NCI-H128 (cell line): Measurements from ENCODE around the gene EIF2S2.
A peak's percentile ranks its signal among the peaks of the same experiment; 100 is the strongest.

Experiments
- DNase-seq: peaks from one replicate; lab custom pipeline; 2025; ENCODE audit not compliant: unreplicated experiment; lab: John Stamatoyannopoulos, UW

The EIF2S2 gene

GRCh38 chr20:34090645-34091044, 21.4 kb downstream of the EIF2S2 start:
- no peak for DNase-seq

- DNase-seq, result no peak
Measured at GRCh38 chr20:34089655-34090345, 22.2 kb downstream of the EIF2S2 start.

- DNase-seq, result no peak
Measured at GRCh38 chr20:34089175-34089479, 22.9 kb downstream of the EIF2S2 start.

- no peak for DNase-seq
Measured at GRCh38 chr20:34088305-34089174, 23.5 kb downstream of the EIF2S2 start.

GRCh38 chr20:34085544-34086040, 26.5 kb downstream of the EIF2S2 start:
- no peak for DNase-seq

GRCh38 chr20:34084227-34084923, 27.7 kb downstream of the EIF2S2 start:
- DNase-seq, result no peak

- DNase-seq, result no peak
Measured at GRCh38 chr20:34083781-34084180, 28.3 kb downstream of the EIF2S2 start.

DNA sequence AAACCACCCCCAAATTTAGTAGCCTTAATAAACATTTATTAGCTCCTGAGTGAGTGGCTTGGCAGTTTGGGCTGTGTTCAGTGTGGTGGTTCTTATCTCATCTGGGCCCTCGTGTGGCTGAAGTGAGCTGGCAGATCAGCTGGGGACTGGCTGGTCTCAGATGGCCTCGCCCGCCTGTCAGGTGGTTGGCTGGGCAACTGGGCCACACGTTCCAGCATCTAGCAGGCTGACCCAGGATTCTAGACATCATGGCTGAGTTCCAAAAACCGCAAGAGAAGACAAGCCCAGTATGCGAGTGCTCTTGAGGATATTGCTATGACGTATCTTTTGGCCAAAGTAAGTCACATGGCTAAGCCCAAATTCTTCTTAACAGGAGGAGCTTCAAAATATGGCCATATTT, 28.9 kb downstream of the EIF2S2 start:
- no peak for DNase-seq

- no peak for DNase-seq
Measured at GRCh38 chr20:34082232-34082887, 29.7 kb downstream of the EIF2S2 start.

DNA sequence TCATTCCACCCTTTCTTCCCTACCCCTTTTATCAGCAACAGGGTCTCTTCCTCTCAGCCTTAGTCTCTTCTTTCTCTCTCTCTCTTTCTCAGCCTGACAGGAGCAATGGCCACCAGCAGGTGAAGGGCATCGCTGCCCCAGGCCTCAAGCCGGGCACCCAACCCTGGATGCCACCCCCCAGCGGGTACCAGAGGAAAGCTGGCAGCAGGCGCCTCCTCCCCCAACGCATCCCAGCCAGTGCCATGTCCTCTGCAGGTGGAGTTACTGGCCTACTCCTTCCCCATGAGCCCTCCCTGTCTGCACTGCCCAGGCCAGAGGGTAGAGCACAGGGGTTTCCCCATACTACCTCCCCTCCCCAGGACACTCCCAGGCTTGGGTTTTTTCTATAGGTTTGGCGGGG, 32.2 kb downstream of the EIF2S2 start:
- no peak for DNase-seq

DNA sequence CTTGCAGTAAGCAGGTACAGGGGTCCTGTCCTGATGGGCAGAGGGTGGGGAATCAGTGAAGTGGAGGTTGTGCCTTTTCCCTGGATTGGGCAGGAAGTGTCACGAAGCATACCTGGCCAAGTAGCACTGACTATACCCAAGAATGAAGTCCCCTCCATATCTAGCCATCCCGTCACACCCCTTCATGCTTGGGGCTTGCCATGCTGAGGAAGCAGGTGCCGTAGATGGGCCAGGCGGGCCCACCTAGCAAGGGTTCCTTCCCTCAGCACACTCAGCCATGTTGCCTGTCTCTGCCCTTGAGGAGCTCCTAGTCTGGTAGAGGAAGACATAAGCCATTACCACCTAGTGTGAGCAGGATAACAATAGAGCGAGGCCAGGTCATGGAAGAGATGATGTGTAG, 33.5 kb downstream of the EIF2S2 start:
- no peak for DNase-seq

DNA sequence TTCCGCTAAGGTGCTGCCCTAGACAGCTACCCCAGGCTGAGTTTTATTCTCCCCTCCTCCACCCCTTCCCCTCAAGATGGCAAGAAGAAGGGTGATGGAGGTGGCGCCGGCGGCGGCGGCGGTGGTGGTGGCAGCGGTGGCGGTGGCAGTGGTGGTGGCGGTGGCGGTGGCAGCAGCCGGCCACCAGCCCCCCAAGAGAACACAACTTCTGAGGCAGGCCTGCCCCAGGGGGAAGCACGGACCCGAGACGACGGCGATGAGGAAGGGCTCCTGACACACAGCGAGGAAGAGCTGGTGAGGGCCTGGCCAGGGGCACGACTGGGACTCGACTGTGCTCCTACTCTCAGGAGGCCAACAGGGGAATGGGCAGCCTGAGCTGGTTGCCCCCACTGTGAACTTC, 35.1 kb downstream of the EIF2S2 start:
- DNase-seq, result no peak

DNA sequence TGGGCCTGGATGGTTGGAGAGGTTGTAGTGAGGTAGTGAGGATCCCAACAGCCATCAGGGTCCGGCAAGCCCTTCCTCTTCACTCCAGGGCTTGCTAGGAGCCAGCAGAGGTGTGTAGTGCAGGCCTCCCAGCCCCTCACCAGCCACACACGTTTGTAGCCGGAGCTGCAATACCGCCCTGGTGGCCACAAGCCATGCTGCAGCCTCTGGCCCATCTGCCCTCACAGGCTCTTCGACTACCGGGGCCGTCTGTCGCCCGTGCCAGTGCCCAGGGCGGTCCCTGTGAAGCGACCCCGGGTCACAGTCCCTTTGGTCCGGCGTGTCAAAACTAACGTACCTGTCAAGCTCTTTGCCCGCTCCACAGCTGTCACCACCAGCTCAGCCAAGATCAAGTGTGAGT, 36.4 kb downstream of the EIF2S2 start:
- no peak for DNase-seq

- no peak for DNase-seq
Measured at GRCh38 chr20:34074101-34074760, 37.8 kb downstream of the EIF2S2 start.

DNA sequence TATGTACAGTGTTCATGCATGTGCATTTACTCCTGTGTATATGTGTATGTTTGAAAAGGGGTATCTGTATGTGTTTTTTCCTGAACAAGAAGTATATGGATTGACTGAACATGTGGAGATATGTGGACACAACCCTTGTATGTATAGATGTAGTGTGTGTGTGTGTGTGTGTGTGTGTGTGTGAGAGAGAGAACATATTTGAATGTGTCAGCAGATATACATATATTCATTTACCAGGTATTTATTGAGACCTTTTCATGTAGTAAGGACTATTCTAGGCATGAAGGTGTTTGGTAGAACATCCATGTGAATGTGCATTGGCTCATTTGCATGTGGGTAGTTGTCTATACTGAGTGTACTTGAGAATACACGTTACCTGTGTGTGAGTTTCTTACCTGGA, 39.3 kb downstream of the EIF2S2 start:
- no peak for DNase-seq

DNA sequence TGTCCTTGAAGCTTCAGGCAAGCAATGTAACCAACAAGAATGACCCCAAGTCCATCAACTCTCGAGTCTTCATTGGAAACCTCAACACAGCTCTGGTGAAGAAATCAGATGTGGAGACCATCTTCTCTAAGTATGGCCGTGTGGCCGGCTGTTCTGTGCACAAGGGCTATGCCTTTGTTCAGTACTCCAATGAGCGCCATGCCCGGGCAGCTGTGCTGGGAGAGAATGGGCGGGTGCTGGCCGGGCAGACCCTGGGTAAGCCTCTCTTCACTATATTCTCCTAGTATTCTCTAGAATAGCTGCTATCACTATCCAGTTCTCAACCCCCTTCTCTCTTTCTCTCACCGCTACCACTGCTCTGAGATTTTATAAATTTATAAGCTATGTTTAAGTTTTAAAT, 40.0 kb downstream of the EIF2S2 start:
- no peak for DNase-seq

GRCh38 chr20:34070859-34071258, 41.2 kb downstream of the EIF2S2 start:
- no peak for DNase-seq

DNA sequence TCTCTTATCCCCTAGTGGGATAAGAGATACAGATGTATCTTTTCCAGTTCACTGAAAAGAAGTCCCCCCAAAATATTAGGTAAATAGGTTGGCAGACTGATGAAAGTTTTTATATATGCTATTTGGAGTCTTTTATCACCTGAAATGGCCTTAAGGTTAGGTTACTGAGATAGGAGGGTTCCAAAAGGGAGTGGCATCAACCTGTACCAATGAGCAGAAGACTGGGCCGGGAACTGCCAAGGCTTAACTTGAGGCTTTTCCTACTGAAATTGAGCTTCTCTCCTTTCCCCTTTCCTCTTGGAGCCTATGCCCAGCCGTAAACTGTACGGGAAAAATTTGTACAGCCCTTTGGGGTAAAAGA, 42.0 kb downstream of the EIF2S2 start:
- DNase-seq, result no peak

- peak; percentile 78 for DNase-seq
Measured at GRCh38 chr20:34069341-34070078, 42.5 kb downstream of the EIF2S2 start.

DNA sequence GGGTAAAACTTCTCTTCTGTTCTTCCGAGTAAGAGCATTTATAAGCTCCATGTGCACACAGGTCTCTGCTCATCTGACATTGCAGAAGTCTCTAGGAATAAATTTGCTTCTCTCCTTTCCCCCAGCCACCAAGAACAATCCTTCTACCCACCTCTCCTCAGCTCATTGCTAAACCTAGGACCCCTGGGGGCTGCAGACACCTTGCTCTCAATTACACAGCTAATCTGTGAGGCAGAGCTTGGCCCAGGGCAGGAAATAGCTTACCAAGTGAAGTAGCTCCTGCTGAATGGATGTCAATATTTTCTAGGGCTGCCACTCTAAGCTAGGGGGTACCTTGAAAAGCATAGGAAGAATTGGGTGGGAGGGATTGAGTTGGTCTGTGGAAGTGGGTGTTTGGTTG, 44.0 kb downstream of the EIF2S2 start:
- no peak for DNase-seq
